GM12878 (cell line): ENCODE measurements around the gene PRR29. TPM values are rescaled to one million over a fixed set of nuclear protein-coding genes. Genes with fewer than 3 reads are reported as not detected.

ENCODE experiments used
- ATAC-seq: fragments of 200-7000 bp; cut with Tn5 transposase; 3 replicates; pipeline ENCODE4 v1.9.1; 2020; ENCODE audit warnings: mild to moderate bottlenecking, moderate library complexity
- BruUV-seq: library from RNA; stranded (reverse); fragments of 400-500 nt; replicated peaks from 2 replicates; lab custom pipeline; 2021; lab: Mats Ljungman, UMichigan
- CTCF ChIA-PET: fragments of 300-600 bp; sonication (Branson Sonifier 250); formaldehyde crosslinking; extraction: SDS; loops from one replicate; lab custom pipeline; 2021; ENCODE audit warnings: inconsistent platforms; lab: Yijun Ruan, JAX
- POLR2A ChIA-PET: fragments of 350-600 bp; formaldehyde crosslinking; extraction: SDS; loops from one replicate; lab custom pipeline; 2021; ENCODE audit warnings: inconsistent platforms; lab: Charles Lee
- RAD21 ChIA-PET: fragments of 300-600 bp; sonication (Branson Sonifier 250); formaldehyde crosslinking; loops from one replicate; lab custom pipeline; 2023; ENCODE audit warnings: antibody characterized with exemption; ENCODE audit not compliant: unreplicated experiment; lab: Charles Lee
- SMC1A ChIA-PET: fragments of 300-600 bp; sonication (Branson Sonifier 250); formaldehyde crosslinking; loops from one replicate; lab custom pipeline; 2023; ENCODE audit not compliant: unreplicated experiment, uncharacterized antibody; lab: Charles Lee
- DNase-seq: peaks from one replicate; pipeline ENCODE4 v3.0.0-alpha.2; 2011; ENCODE audit warnings: low read depth, low spot score
- FAIRE-seq: peaks from 3 replicates; lab custom pipeline; 2011; peaks lifted over from hg19 to GRCh38; lab: Jason Lieb, UNC
- H2AFZ ChIP-seq: 2 replicates; pipeline ENCODE4 v1.6.0; 2011; ENCODE audit warnings: low read depth, low read length, control low read depth; ENCODE audit not compliant: control insufficient read depth
- H3K27ac ChIP-seq: 2 replicates; pipeline ENCODE4 v1.5.1; 2011; ENCODE audit warnings: control low read depth; ENCODE audit not compliant: control insufficient read depth, insufficient read depth
- H3K27me3 ChIP-seq, 2 experiments: replicated peaks in 1 of 2; 2 replicates each; pipeline versions ENCODE4 v1.6.0 to v1.6.1; 2011; ENCODE audit warnings: low read length in 1 of 2; ENCODE audit not compliant: control insufficient read depth in 2 of 2, insufficient read depth in 2 of 2
- H3K36me3 ChIP-seq, 2 experiments: 2 replicates each; pipeline ENCODE4 v1.5.1; 2011; ENCODE audit warnings: low read length in 1 of 2; ENCODE audit not compliant: control insufficient read depth in 2 of 2, insufficient read depth in 2 of 2
- H3K4me1 ChIP-seq: 2 replicates; pipeline ENCODE4 v1.6.1; 2011; ENCODE audit warnings: mild to moderate bottlenecking, low read length, moderate library complexity, mixed read lengths; ENCODE audit not compliant: control insufficient read depth, insufficient read depth
- H3K4me2 ChIP-seq: 2 replicates; pipeline ENCODE4 v1.6.0; 2011; ENCODE audit warnings: control low read depth; ENCODE audit not compliant: control insufficient read depth, insufficient read depth
- H3K4me3 ChIP-seq: fragments of 200-600 bp; sonication (generic); 2 replicates; pipeline ENCODE4 v1.5.1; 2016
- H3K79me2 ChIP-seq: 2 replicates; pipeline ENCODE4 v1.6.0; 2011; ENCODE audit warnings: low read length; ENCODE audit not compliant: control insufficient read depth, insufficient read depth
- H3K9ac ChIP-seq: 2 replicates; pipeline ENCODE4 v1.8.0; 2011; ENCODE audit warnings: low read length, control low read depth, mixed read lengths; ENCODE audit not compliant: control insufficient read depth, insufficient read depth
- H3K9me3 ChIP-seq: replicated peaks from 3 replicates; pipeline ENCODE4 v1.5.1; 2011; ENCODE audit warnings: mild to moderate bottlenecking, low read length; ENCODE audit not compliant: control insufficient read depth, insufficient read depth
- H4K20me1 ChIP-seq: 2 replicates; pipeline ENCODE4 v1.6.0; 2011; ENCODE audit not compliant: control insufficient read depth, insufficient read depth
- CBFB ChIP-seq: IDR thresholded peaks from 2 replicates; pipeline ENCODE4 v1.6.1; 2016; ENCODE audit warnings: antibody characterized with exemption, low read depth
- CEBPZ ChIP-seq: fragments of 150-350 bp; IDR thresholded peaks from 2 replicates; pipeline ENCODE4 v1.6.1; 2016; ENCODE audit warnings: low read depth, low read length
- FOS ChIP-seq: IDR thresholded peaks from 3 replicates; pipeline ENCODE4 v1.6.1; 2011; ENCODE audit warnings: borderline replicate concordance; ENCODE audit not compliant: insufficient read length; ENCODE audit errors: extremely low read depth
- HCFC1 ChIP-seq: fragments of 150-350 bp; IDR thresholded peaks from 2 replicates; pipeline ENCODE4 v1.6.1; 2014; ENCODE audit warnings: low read length
- HSF1 ChIP-seq: fragments of 150-350 bp; IDR thresholded peaks from 2 replicates; pipeline ENCODE4 v1.6.1; 2014; ENCODE audit warnings: mild to moderate bottlenecking, low read depth, low read length
- KAT2A ChIP-seq: conservative IDR thresholded peaks from 2 replicates; pipeline ENCODE4 v1.6.1; 2011; ENCODE audit warnings: low read depth, low read length; ENCODE audit not compliant: control insufficient read depth
- RELB ChIP-seq: fragments of 450-650 bp; IDR thresholded peaks from 2 replicates; pipeline ENCODE4 v1.6.1; 2017; ENCODE audit warnings: low read depth, mild to moderate bottlenecking, moderate library complexity
- SKIL ChIP-seq: fragments of 450-650 bp; IDR thresholded peaks from 2 replicates; pipeline ENCODE4 v1.6.1; 2017; ENCODE audit warnings: mild to moderate bottlenecking, low read depth, inconsistent platforms; ENCODE audit not compliant: poor library complexity, severe bottlenecking
- SRF ChIP-seq, 2 experiments: IDR thresholded peaks; 2 replicates each; pipeline ENCODE4 v1.6.1; 2011; ENCODE audit warnings: low read depth in 2 of 2, low read length in 2 of 2, mild to moderate bottlenecking in 1 of 2, moderate library complexity in 1 of 2
- USF2 ChIP-seq: IDR thresholded peaks from 2 replicates; pipeline ENCODE4 v1.6.1; 2011; ENCODE audit warnings: low read depth, low read length, improper control_type of control experiment, borderline replicate concordance
- ZNF217 ChIP-seq: fragments of 450-650 bp; IDR thresholded peaks from 2 replicates; pipeline ENCODE4 v1.6.1; 2017; ENCODE audit warnings: antibody characterized with exemption, mild to moderate bottlenecking
- WGBS: methylation state at CpG from one replicate; pipeline ENCODE4 v1.1.6; 2016; ENCODE audit warnings: low lambda C conversion rate; ENCODE audit not compliant: insufficient replicate concordance, insufficient coverage; ENCODE audit errors: missing lambda C conversion rate; 5-methylcytosine and 5-hydroxymethylcytosine counted together
- in situ Hi-C: fragments of 300-500 bp; cut with MboI; formaldehyde crosslinking; loops from 9 replicates; pipeline ENCODE4 v1.14.3; 2018; ENCODE audit warnings: mixed read lengths
- intact Hi-C: fragments of 100-400 bp; cut with micrococcal nuclease; formaldehyde crosslinking; loops from one replicate; pipeline ENCODE4 v1.14.2; 2022; ENCODE audit not compliant: unreplicated experiment
- polyA plus RNA-seq, 11 experiments: library from polyadenylated mRNA; depleted of rRNA in 4 of 11; unstranded in 6 of 11; stranded (reverse) in 5 of 11; fragments of >200 nt; fragmentation: Nextera tagmentation in 4 of 11; fragmentation: Illumina TruSeq in 1 of 11; extraction: Ambion mirVana in 4 of 11; extraction: Trizol in 1 of 11; gene quantifications; 1 replicate in 1 of 11; 2 replicates in 10 of 11; pipeline versions ENCODE4 v1.2.1 to v1.2.3, GENCODE V29; 2011 to 2016; ENCODE audit warnings: inconsistent platforms in 2 of 11, missing spikeins in 2 of 11, low read depth in 1 of 11
- total RNA-seq, 4 experiments: library from RNA; depleted of rRNA in 3 of 4; stranded (reverse); fragments of >200 nt in 3 of 4; fragmentation: Illumina TruSeq in 1 of 4; extraction: Trizol in 1 of 4; gene quantifications; 2 replicates each; pipeline versions ENCODE4 v1.2.1 to v1.2.3, GENCODE V29; 2013 to 2021

The PRR29 gene
- total and polyA plus RNA-seq, 10 of the 15 experiments (the other 5 are each of a cell fraction or from before 2014, with no cell fraction given) = 0.01 to 2.4 (median 0.18) TPM; not detected in 3

GRCh38 chr17:64042700-64043485 lies 44.7 kb downstream of the PRR29 start:
- no peak for FAIRE-seq
- POLR2A ChIA-PET = interaction anchor here (0.7 to 1.7 kb wide), 3 partner anchors 13 to 89 kb away, joined by 3 to 4 read pairs (median 4); no protein-coding TSS in a partner anchor
- Histone ChIP-seq H4K20me1 (no peaks in the 10 kb centered on the region), H3K27ac (no peak overlapping the region), H3K4me2 (no peak overlapping the region), H3K4me1 (no peaks in the 10 kb centered on the region), H3K9me3 (no peaks in the 10 kb centered on the region), H2AFZ (no peak overlapping the region), H3K27me3 (no peaks in the 10 kb centered on the region), H3K9ac (no peak overlapping the region), H3K36me3 (peaks cover 11 to 16% of the 10 kb centered on the region in 2 experiments), H3K79me2 (no peaks in the 10 kb centered on the region), H3K4me3 (no peak overlapping the region)
- CTCF ChIA-PET = interaction anchor here (0.5 to 3.0 kb wide), 8 partner anchors 8 to 313 kb away, joined by 3 to 26 read pairs (median 6); no protein-coding TSS in a partner anchor
- in situ Hi-C loops (loop anchor here (25.0 kb wide), 1 partner anchor 244 kb away; no protein-coding TSS in a partner anchor), intact Hi-C loops (no loop called here)
- ATAC-seq = no peak
- SMC1A ChIA-PET = interaction anchor here (0.9 to 2.7 kb wide), 8 partner anchors 10 to 91 kb away, joined by 3 to 9 read pairs (median 3); no protein-coding TSS in a partner anchor
- BruUV-seq = no TSS peak
- no peak for DNase-seq
- 91% methylated on average over 12 of the region's 12 CpGs for WGBS
- RAD21 ChIA-PET = interaction anchor here (1.2 kb wide), 1 partner anchor 14 kb away, joined by 4 read pairs; no protein-coding TSS in a partner anchor
- TF ChIP-seq HSF1 (no peak), ZNF217 (no peak), RELB (no peak), SKIL (no peak), SRF (IDR thresholded peaks at IDR 0.05; ENCODE audit: low read depth in 2 of 2, low read length in 2 of 2) (no peak), KAT2A (no peak), FOS (no peak), HCFC1 (no peak), CBFB (no peak), USF2 (no peak), CEBPZ (no peak)
